Measurements from ENCODE around the gene ZNF598. TPM values are rescaled to one million over a fixed set of nuclear protein-coding genes. Genes with fewer than 3 reads are reported as not detected.
A peak's percentile ranks its signal among the peaks of the same experiment; 100 is the strongest.

Gene ZNF598
- total RNA-seq, 3 donors from 2014 or later (not counting 1 experiment from before 2014, with no cell fraction given) = 56.1 to 71.6 (median 58.2) TPM

GRCh38 chr16:1989209-1990100, 20.2 kb downstream of the ZNF598 start, which contains the start of gene SYNGR3:
TSS of gene SYNGR3 (plus strand) at chr16:1989970. CDS start at chr16:1990103, 133 bp downstream.
- Mint-ChIP-seq H3K27ac (peak within 1 kb of the TSS; percentile 84), H3K36me3 (no peaks in the 10 kb centered on the region), H3K27me3 (ENCODE audit: low read depth in 2 of 2) (peaks cover 0 to 2% of the 10 kb centered on the region in 2 donors), H3K4me3 (peak within 1 kb of the TSS; percentile 84), H3K4me1 (peaks cover 0 to 37% of the 10 kb centered on the region in 2 donors), H3K9me3 (no peaks in the 10 kb centered on the region)
- DNase-seq (peak in 1 of 2 donors; percentile 28), ATAC-seq (no peak)
- peak within 1 kb of the TSS; percentile 55 for H3K4me3 ChIP-seq (ENCODE audit: low read length)
- no peak for TF ChIP-seq CTCF (IDR thresholded peaks at IDR 0.05)
- H3K4me1 ChIP-seq (ENCODE audit: control insufficient read depth, insufficient read depth, low read length) = peaks cover 42% of the 10 kb centered on the region
- intact Hi-C loops (cut with micrococcal nuclease) = no loop called here
- peaks cover 10% of the 10 kb centered on the region for H3K36me3 ChIP-seq (ENCODE audit: control insufficient read depth, insufficient read depth, low read length)
- H3K27me3 ChIP-seq (ENCODE audit: control insufficient read depth, insufficient read depth, low read length) = peaks cover 2% of the 10 kb centered on the region
- WGBS (ENCODE audit: insufficient coverage) = 12% methylated on average over 67 of the region's 67 CpGs
- no peaks in the 10 kb centered on the region for H3K9me3 ChIP-seq (ENCODE audit: control insufficient read depth, insufficient read depth, low read length)
- peak within 1 kb of the TSS; percentile 72 for H3K27ac ChIP-seq (ENCODE audit: low read length)

GRCh38 chr16:1987198-1987597, 22.4 kb downstream of the ZNF598 start:
- intact Hi-C loops (cut with micrococcal nuclease) = no loop called here
- Histone ChIP-seq H3K27ac (ENCODE audit: low read length) (no peak overlapping the region), H3K36me3 (ENCODE audit: control insufficient read depth, insufficient read depth, low read length) (peaks cover 10% of the 10 kb centered on the region), H3K27me3 (ENCODE audit: control insufficient read depth, insufficient read depth, low read length) (peaks cover 9% of the 10 kb centered on the region), H3K4me1 (ENCODE audit: control insufficient read depth, insufficient read depth, low read length) (peaks cover 47% of the 10 kb centered on the region), H3K9me3 (ENCODE audit: control insufficient read depth, insufficient read depth, low read length) (no peaks in the 10 kb centered on the region), H3K4me3 (ENCODE audit: low read length) (no peak overlapping the region)
- Mint-ChIP-seq H3K9me3 (no peaks in the 10 kb centered on the region), H3K27ac (no peak overlapping the region), H3K4me1 (peaks cover 4 to 37% of the 10 kb centered on the region in 2 donors), H3K27me3 (ENCODE audit: low read depth in 2 of 2) (peaks cover 0 to 7% of the 10 kb centered on the region in 2 donors), H3K36me3 (no peaks in the 10 kb centered on the region), H3K4me3 (no peak overlapping the region)
- TF ChIP-seq CTCF (IDR thresholded peaks at IDR 0.05) = no peak
- DNase-seq (no peak), ATAC-seq (no peak)
- 97% methylated on average over 10 of the region's 10 CpGs for WGBS (ENCODE audit: insufficient coverage)

GRCh38 chr16:1985466-1986150, 24.0 kb downstream of the ZNF598 start:
- Mint-ChIP-seq H3K4me3 (peak overlapping the region; percentile 55), H3K27me3 (ENCODE audit: low read depth in 2 of 2) (peaks cover 0 to 14% of the 10 kb centered on the region in 2 donors), H3K9me3 (no peaks in the 10 kb centered on the region), H3K36me3 (no peaks in the 10 kb centered on the region), H3K4me1 (peaks cover 4 to 26% of the 10 kb centered on the region in 2 donors), H3K27ac (no peak overlapping the region)
- Histone ChIP-seq H3K4me1 (ENCODE audit: control insufficient read depth, insufficient read depth, low read length) (peaks cover 34% of the 10 kb centered on the region), H3K36me3 (ENCODE audit: control insufficient read depth, insufficient read depth, low read length) (peaks cover 10% of the 10 kb centered on the region), H3K9me3 (ENCODE audit: control insufficient read depth, insufficient read depth, low read length) (no peaks in the 10 kb centered on the region), H3K27ac (ENCODE audit: low read length) (no peak overlapping the region), H3K4me3 (ENCODE audit: low read length) (no peak overlapping the region), H3K27me3 (ENCODE audit: control insufficient read depth, insufficient read depth, low read length) (peaks cover 24% of the 10 kb centered on the region)
- intact Hi-C loops (cut with micrococcal nuclease) = no loop called here
- DNase-seq (no peak), ATAC-seq (no peak)
- TF ChIP-seq CTCF (IDR thresholded peaks at IDR 0.05) = no peak
- 97% methylated on average over 14 of the region's 14 CpGs for WGBS (ENCODE audit: insufficient coverage)

Data from natural killer cell (primary cell).